H1 (cell line): Measurements from ENCODE around the gene NR2F6. TPM values are rescaled to one million over a fixed set of nuclear protein-coding genes. Genes with fewer than 3 reads are reported as not detected.

Experiments used
- CTCF ChIA-PET: fragments of 300-600 bp; sonication (Branson Sonifier 250); formaldehyde crosslinking; loops from one replicate; lab custom pipeline; 2021; ENCODE audit not compliant: partially characterized antibody; lab: Charles Lee
- POLR2A ChIA-PET: fragments of 300-600 bp; sonication (Branson Sonifier 250); formaldehyde crosslinking; loops from one replicate; lab custom pipeline; 2021; ENCODE audit warnings: inconsistent platforms; ENCODE audit not compliant: partially characterized antibody; lab: Charles Lee
- DNase-seq, 2 experiments: peaks; one replicate each; pipeline versions ENCODE4 v3.0.0 to v3.0.0-alpha.2; 2010 to 2022; ENCODE audit warnings: low spot score in 2 of 2, low read depth in 1 of 2, mixed read lengths in 1 of 2
- FAIRE-seq: peaks from 2 replicates; lab custom pipeline; 2011; peaks lifted over from hg19 to GRCh38; lab: Jason Lieb, UNC
- H2AFZ ChIP-seq: 2 replicates; pipeline ENCODE4 v1.8.1; 2012; ENCODE audit warnings: low read length, inconsistent platforms
- H2AK5ac ChIP-seq: 2 replicates; pipeline ENCODE4 v1.6.1; 2013; ENCODE audit warnings: low read depth, low read length
- H2BK120ac ChIP-seq: replicated peaks from 2 replicates; pipeline ENCODE3; 2013; ENCODE audit warnings: low read depth, low read length, inconsistent platforms
- H2BK12ac ChIP-seq: 2 replicates; pipeline ENCODE4 v1.6.1; 2013; ENCODE audit warnings: low read depth, low read length
- H2BK15ac ChIP-seq: 2 replicates; pipeline ENCODE4 v1.6.1; 2013; ENCODE audit warnings: low read length
- H2BK20ac ChIP-seq: 2 replicates; pipeline ENCODE4 v1.6.1; 2013; ENCODE audit warnings: low read length
- H2BK5ac ChIP-seq: 2 replicates; pipeline ENCODE4 v1.6.1; 2013; ENCODE audit warnings: low read depth, low read length
- H3K14ac ChIP-seq: 2 replicates; pipeline ENCODE4 v1.6.1; 2013; ENCODE audit warnings: inconsistent platforms; ENCODE audit not compliant: insufficient read length
- H3K18ac ChIP-seq: 2 replicates; pipeline ENCODE4 v1.6.1; 2013; ENCODE audit warnings: low read length; ENCODE audit errors: extremely low read depth
- H3K23ac ChIP-seq: 2 replicates; pipeline ENCODE4 v1.6.1; 2013; ENCODE audit warnings: inconsistent platforms; ENCODE audit not compliant: insufficient read length
- H3K23me2 ChIP-seq: 2 replicates; pipeline ENCODE4 v1.6.1; 2013; ENCODE audit warnings: low read depth, low read length
- H3K27ac ChIP-seq: 2 replicates; pipeline ENCODE4 v1.6.1; 2011; ENCODE audit warnings: low read depth, low read length, inconsistent platforms
- H3K27me3 ChIP-seq, 4 experiments: replicated peaks in 1 of 4; 1 replicate in 1 of 4; 2 replicates in 3 of 4; pipeline versions ENCODE4 v1.6.1 to v1.8.1; 2011 to 2013; ENCODE audit warnings: low read length in 3 of 4, mild to moderate bottlenecking in 3 of 4, inconsistent platforms in 2 of 4, mixed read lengths in 2 of 4, moderate library complexity in 1 of 4; ENCODE audit not compliant: control insufficient read depth in 3 of 4, insufficient read depth in 3 of 4; ENCODE audit errors: extremely low read depth in 1 of 4
- H3K36me3 ChIP-seq, 4 experiments: 2 replicates each; pipeline versions ENCODE4 v1.6.1 to v1.8.1; 2011 to 2013; ENCODE audit warnings: mild to moderate bottlenecking in 4 of 4, low read length in 3 of 4, moderate library complexity in 2 of 4, control low read depth in 1 of 4, inconsistent platforms in 1 of 4; ENCODE audit not compliant: insufficient read depth in 4 of 4, control insufficient read depth in 2 of 4
- H3K4ac ChIP-seq: replicated peaks from 2 replicates; pipeline ENCODE3; 2013; ENCODE audit warnings: low read length, low read depth, mixed read lengths, inconsistent platforms; ENCODE audit not compliant: insufficient read length
- H3K4me1 ChIP-seq, 4 experiments: replicated peaks in 1 of 4; 1 replicate in 1 of 4; 2 replicates in 3 of 4; pipeline versions ENCODE4 v1.6.1 to v1.8.1; 2011 to 2013; ENCODE audit warnings: low read length in 3 of 4, inconsistent platforms in 2 of 4, mixed read lengths in 1 of 4; ENCODE audit not compliant: insufficient read depth in 4 of 4, control insufficient read depth in 3 of 4
- H3K4me2 ChIP-seq, 2 experiments: 2 replicates each; pipeline versions ENCODE4 v1.6.1 to v1.8.1; 2011 to 2013; ENCODE audit warnings: low read depth in 2 of 2, low read length in 2 of 2, control low read depth in 1 of 2, inconsistent platforms in 1 of 2, mild to moderate bottlenecking in 1 of 2; ENCODE audit not compliant: insufficient read depth in 1 of 2
- H3K4me3 ChIP-seq, 4 experiments: fragments of 200-600, 300-600 bp in 1 of 4; sonication (generic), shearing (Covaris generic), sonication (Bioruptor Twin) in 1 of 4; 2 replicates each; pipeline versions ENCODE4 v1.5.1 to v1.8.1; 2011 to 2016; ENCODE audit warnings: low read length in 4 of 4, low read depth in 3 of 4, control low read depth in 2 of 4, inconsistent platforms in 2 of 4, mild to moderate bottlenecking in 2 of 4, mixed read lengths in 1 of 4, moderate library complexity in 1 of 4; ENCODE audit not compliant: insufficient read depth in 2 of 4; ENCODE audit errors: extremely low read depth in 1 of 4
- H3K56ac ChIP-seq: replicated peaks from 2 replicates; pipeline ENCODE3; 2013; ENCODE audit warnings: low read depth, mild to moderate bottlenecking, mixed read lengths, low read length, inconsistent platforms; ENCODE audit not compliant: insufficient read length
- H3K79me1 ChIP-seq: 2 replicates; pipeline ENCODE4 v1.6.1; 2013; ENCODE audit warnings: low read depth, low read length, control low read depth
- H3K79me2 ChIP-seq, 2 experiments: 2 replicates each; pipeline versions ENCODE4 v1.6.1 to v1.8.1; 2012 to 2013; ENCODE audit warnings: low read length in 2 of 2, mild to moderate bottlenecking in 2 of 2, inconsistent platforms in 1 of 2; ENCODE audit not compliant: insufficient read depth in 2 of 2, control insufficient read depth in 1 of 2
- H3K9ac ChIP-seq, 4 experiments: replicated peaks in 1 of 4; 1 replicate in 1 of 4; 2 replicates in 3 of 4; pipeline versions ENCODE4 v1.6.1 to v1.8.1; 2011 to 2013; ENCODE audit warnings: low read depth in 3 of 4, low read length in 3 of 4, control low read depth in 2 of 4, mild to moderate bottlenecking in 2 of 4, moderate library complexity in 2 of 4, inconsistent platforms in 1 of 4; ENCODE audit errors: extremely low read depth in 1 of 4
- H3K9me3 ChIP-seq, 2 experiments: 2 replicates each; pipeline versions ENCODE4 v1.6.1 to v1.8.1; 2012 to 2013; ENCODE audit warnings: mild to moderate bottlenecking in 2 of 2, moderate library complexity in 2 of 2, control low read depth in 1 of 2, inconsistent platforms in 1 of 2, low read depth in 1 of 2, low read length in 1 of 2, mixed read lengths in 1 of 2; ENCODE audit not compliant: insufficient read depth in 2 of 2
- H4K20me1 ChIP-seq, 2 experiments: replicated peaks in 1 of 2; 2 replicates each; pipeline versions ENCODE3 to v1.8.1; 2011 to 2013; ENCODE audit warnings: inconsistent platforms in 2 of 2, low read length in 2 of 2, mild to moderate bottlenecking in 1 of 2; ENCODE audit not compliant: insufficient read depth in 2 of 2, control insufficient read depth in 1 of 2
- H4K5ac ChIP-seq: 2 replicates; pipeline ENCODE4 v1.6.1; 2013; ENCODE audit warnings: low read length, low read depth, mixed read lengths, inconsistent platforms; ENCODE audit not compliant: insufficient read length
- H4K8ac ChIP-seq: 2 replicates; pipeline ENCODE4 v1.8.0; 2013; ENCODE audit warnings: mild to moderate bottlenecking, moderate library complexity, low read length, inconsistent platforms; ENCODE audit not compliant: insufficient read depth; ENCODE audit errors: extremely low read depth
- H4K91ac ChIP-seq: replicated peaks from 2 replicates; pipeline ENCODE3; 2013; ENCODE audit warnings: low read length, mixed read lengths, inconsistent platforms; ENCODE audit not compliant: insufficient read length
- ATF3 ChIP-seq: IDR thresholded peaks from 2 replicates; pipeline ENCODE4 v1.6.1; 2011; ENCODE audit warnings: low read depth, mild to moderate bottlenecking, low read length; ENCODE audit not compliant: insufficient read depth
- BACH1 ChIP-seq: IDR thresholded peaks from 2 replicates; pipeline ENCODE4 v1.6.1; 2012; ENCODE audit warnings: low read length, improper control_type of control experiment
- CEBPB ChIP-seq: IDR thresholded peaks from 2 replicates; pipeline ENCODE4 v1.6.1; 2012; ENCODE audit warnings: low read depth, low read length
- EGR1 ChIP-seq: IDR thresholded peaks from 2 replicates; pipeline ENCODE4 v1.6.1; 2011; ENCODE audit warnings: low read depth, low read length, borderline replicate concordance
- JUND ChIP-seq: IDR thresholded peaks from 2 replicates; pipeline ENCODE4 v1.6.1; 2011; ENCODE audit warnings: mild to moderate bottlenecking, improper control_type of control experiment, low read length
- KDM4A ChIP-seq: IDR thresholded peaks from one replicate; pipeline ENCODE4 v1.7.1; 2012; ENCODE audit warnings: low read depth, mild to moderate bottlenecking, moderate library complexity, low read length, inconsistent platforms; ENCODE audit not compliant: severe bottlenecking
- KDM5A ChIP-seq: fragments of 200-600 bp; IDR thresholded peaks from 2 replicates; pipeline ENCODE4 v1.7.1; 2012; ENCODE audit warnings: mild to moderate bottlenecking, low read length, inconsistent platforms, mixed read lengths
- SP4 ChIP-seq: IDR thresholded peaks from 2 replicates; pipeline ENCODE4 v1.6.1; 2012; ENCODE audit warnings: low read length, inconsistent platforms
- SUZ12 ChIP-seq: fragments of 200-600 bp; sonication (generic); IDR thresholded peaks from 2 replicates; pipeline ENCODE4 v1.6.1; 2012; ENCODE audit warnings: mild to moderate bottlenecking, inconsistent platforms, low read length, moderate library complexity, mixed read lengths
- TAF7 ChIP-seq: optimal IDR thresholded peaks from 2 replicates; pipeline ENCODE3; 2011; ENCODE audit warnings: low read depth, mild to moderate bottlenecking, inconsistent platforms, low read length, moderate library complexity, borderline replicate concordance
- WGBS, 2 experiments: shearing (Covaris generic) in 1 of 2; methylation state at CpG; one replicate each; pipeline versions ENCODE4 v1.1.6 to v1.1.7; 2013 to 2015; ENCODE audit warnings: low lambda C conversion rate in 2 of 2, mixed read lengths in 2 of 2, inconsistent platforms in 1 of 2, low coverage in 1 of 2, missing lambda C conversion rate in 1 of 2; ENCODE audit not compliant: insufficient replicate concordance in 2 of 2, insufficient coverage in 1 of 2, insufficient read length in 1 of 2; ENCODE audit errors: extremely low coverage in 1 of 2, missing lambda C conversion rate in 1 of 2; 5-methylcytosine and 5-hydroxymethylcytosine counted together
- polyA plus RNA-seq, 7 experiments: library from polyadenylated mRNA; depleted of rRNA in 3 of 7; stranded (reverse) in 5 of 7; unstranded in 2 of 7; fragments of >200 nt in 5 of 7; fragments of 200-250 nt in 2 of 7; gene quantifications; 1 replicate in 5 of 7; 2 replicates in 1 of 7; 4 replicates in 1 of 7; pipeline versions ENCODE4 v1.2.1 to v1.2.3, GENCODE V29; 2011 to 2013; ENCODE audit warnings: missing spikeins in 2 of 7, mixed read lengths in 2 of 7
- total RNA-seq: library from RNA; stranded (reverse); fragmentation: NEBNext Ultra II Directional; extraction: Animal tissue kit (Norgen Biotek cat#: 25700); gene quantifications from 2 replicates; pipeline ENCODE4 v1.2.1, GENCODE V29; 2021

NR2F6 gene
- total and polyA plus RNA-seq, 2 of the 8 experiments (the other 6 are each of a cell fraction or from before 2014, with no cell fraction given), result 99.7 to 114 TPM

GRCh38 chr19:17219286-17219685 is 26.4 kb downstream of the NR2F6 start:
- CTCF ChIA-PET, result interaction anchor here (0.6 to 0.7 kb wide), 2 partner anchors 15 to 43 kb away, joined by 3 read pairs; no protein-coding TSS in a partner anchor
- FAIRE-seq, result no peak

More at GRCh38 chr19:17219286-17219685, 26.4 kb downstream of the NR2F6 start:
- H3K56ac ChIP-seq, result no peak overlapping the region
- peaks cover 0 to 7% (median 5%) of the 10 kb centered on the region in 4 experiments; a peak in 5 of 7 replicates for H3K4me1 ChIP-seq
- TF ChIP-seq ATF3 (no peak), BACH1 (no peak), KDM5A (no peak), SUZ12 (no peak), JUND (no peak), EGR1 (no peak), CEBPB (no peak), SP4 (no peak), KDM4A (no peak), TAF7 (no peak)
- no peak overlapping the region for H2BK12ac ChIP-seq
- H2BK15ac ChIP-seq, result no peak overlapping the region
- H3K4ac ChIP-seq, result no peak overlapping the region
- H3K36me3 ChIP-seq, result peaks cover 2 to 6% (median 4%) of the 10 kb centered on the region in 4 experiments; a peak in 5 of 8 replicates
- H4K91ac ChIP-seq, result no peak overlapping the region
- WGBS, 2 experiments, result 87% methylated on average over 7 of the region's 8 CpGs; no CpG with 5 or more reads in 1 of the 2 experiments
- no peak overlapping the region for H3K4me2 ChIP-seq
- H3K79me2 ChIP-seq, result no peaks in the 10 kb centered on the region; a peak in 1 of 4 replicates
- no peak overlapping the region for H2AFZ ChIP-seq
- no peak overlapping the region for H2BK20ac ChIP-seq
- no peak overlapping the region for H3K23ac ChIP-seq
- no peak for DNase-seq
- no peak overlapping the region for H2BK120ac ChIP-seq
- peaks cover 4% of the 10 kb centered on the region; the same call in 1 of the 2 replicates for H3K79me1 ChIP-seq
- H3K27ac ChIP-seq, result no peak overlapping the region
- no peak overlapping the region for H3K9ac ChIP-seq
- no peak overlapping the region for H4K5ac ChIP-seq
- H2AK5ac ChIP-seq, result no peak overlapping the region
- no peak overlapping the region for H2BK5ac ChIP-seq
- POLR2A ChIA-PET, result interaction anchor here (0.5 to 1.6 kb wide), 4 partner anchors 8 to 75 kb away, joined by 3 to 6 read pairs (median 3); no protein-coding TSS in a partner anchor
- H3K18ac ChIP-seq, result no peak overlapping the region
- H3K23me2 ChIP-seq, result peaks cover 7% of the 10 kb centered on the region
- H3K4me3 ChIP-seq, result no peak overlapping the region
- H4K20me1 ChIP-seq, result no peaks in the 10 kb centered on the region
- no peak overlapping the region for H3K14ac ChIP-seq
- no peak overlapping the region for H4K8ac ChIP-seq
- no peaks in the 10 kb centered on the region for H3K9me3 ChIP-seq
- H3K27me3 ChIP-seq, result no peaks in the 10 kb centered on the region
